GM19455 (cell line): ENCODE results near the gene CD52.
"Not testable (repeated sequence)": the region's sequence is repeated elsewhere in the genome, so short reads cannot be mapped to it uniquely, and the experiment has no call there.

Experiments
- ATAC-seq: cut with Tn5 transposase; IDR thresholded peaks from one replicate; pipeline ENCODE4 v1.9.1; 2021; ENCODE audit not compliant: unreplicated experiment

Gene CD52

DNA sequence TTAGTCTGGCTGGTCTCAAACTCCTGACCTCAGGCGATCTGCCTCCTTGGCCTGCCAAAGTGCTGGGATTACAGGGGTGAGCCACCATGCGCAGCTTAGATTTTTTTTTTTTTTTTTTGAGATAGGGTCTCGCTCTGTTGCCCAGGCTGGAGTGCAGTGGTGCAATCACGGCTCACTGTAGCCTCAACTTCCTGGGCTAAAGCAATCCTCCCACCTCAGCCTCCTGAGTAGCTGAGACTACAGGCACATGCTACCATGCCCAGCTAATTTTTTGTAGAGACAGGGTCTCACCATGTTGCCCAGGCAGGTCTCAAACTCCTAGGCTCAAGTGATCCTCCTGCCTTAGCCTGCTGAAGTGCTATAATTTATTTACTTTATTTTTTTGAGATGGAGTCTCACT lies 11.6 kb downstream of the CD52 start:
- not testable (repeated sequence) for ATAC-seq

DNA sequence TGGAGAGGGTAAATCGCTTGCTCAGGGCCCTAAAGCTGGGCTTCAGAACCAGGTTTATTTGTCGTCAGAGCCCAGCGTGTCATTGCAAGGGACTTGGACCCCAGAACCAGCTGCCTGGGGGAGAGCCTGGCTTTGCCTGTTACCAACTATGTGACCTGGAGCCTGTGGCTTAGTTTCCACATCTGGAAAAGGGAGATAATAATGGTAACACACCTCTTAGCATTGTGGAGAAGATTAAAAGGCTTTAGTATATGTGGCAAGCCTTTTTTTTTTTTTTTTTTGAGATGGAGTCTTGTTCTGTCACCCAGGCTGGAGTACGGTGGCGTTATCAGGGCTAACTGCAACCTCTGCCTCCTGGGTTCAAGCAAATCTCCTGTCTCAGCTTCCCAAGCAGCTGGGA lies 12.5 kb downstream of the CD52 start:
- no peak for ATAC-seq

DNA sequence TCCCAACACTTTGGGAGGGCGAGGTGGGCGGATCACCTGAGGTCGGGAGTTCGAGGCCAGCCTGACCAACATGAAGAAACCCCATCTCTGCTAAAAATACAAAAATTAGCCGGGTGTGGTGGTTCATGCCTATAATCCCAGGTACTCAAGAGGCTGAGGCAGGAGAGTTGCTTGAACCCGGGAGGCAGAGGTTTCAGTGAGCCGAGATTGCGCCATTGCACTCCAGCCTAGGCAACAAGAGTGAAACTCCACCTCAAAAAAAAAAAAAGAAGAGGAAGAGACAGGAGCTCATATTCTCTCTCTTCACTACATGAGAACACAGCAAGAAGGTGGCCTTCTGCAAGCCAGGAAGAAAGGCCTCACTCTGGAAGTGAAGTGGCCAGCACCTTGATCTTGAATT lies 15.6 kb downstream of the CD52 start:
- ATAC-seq, result not testable (repeated sequence)

DNA sequence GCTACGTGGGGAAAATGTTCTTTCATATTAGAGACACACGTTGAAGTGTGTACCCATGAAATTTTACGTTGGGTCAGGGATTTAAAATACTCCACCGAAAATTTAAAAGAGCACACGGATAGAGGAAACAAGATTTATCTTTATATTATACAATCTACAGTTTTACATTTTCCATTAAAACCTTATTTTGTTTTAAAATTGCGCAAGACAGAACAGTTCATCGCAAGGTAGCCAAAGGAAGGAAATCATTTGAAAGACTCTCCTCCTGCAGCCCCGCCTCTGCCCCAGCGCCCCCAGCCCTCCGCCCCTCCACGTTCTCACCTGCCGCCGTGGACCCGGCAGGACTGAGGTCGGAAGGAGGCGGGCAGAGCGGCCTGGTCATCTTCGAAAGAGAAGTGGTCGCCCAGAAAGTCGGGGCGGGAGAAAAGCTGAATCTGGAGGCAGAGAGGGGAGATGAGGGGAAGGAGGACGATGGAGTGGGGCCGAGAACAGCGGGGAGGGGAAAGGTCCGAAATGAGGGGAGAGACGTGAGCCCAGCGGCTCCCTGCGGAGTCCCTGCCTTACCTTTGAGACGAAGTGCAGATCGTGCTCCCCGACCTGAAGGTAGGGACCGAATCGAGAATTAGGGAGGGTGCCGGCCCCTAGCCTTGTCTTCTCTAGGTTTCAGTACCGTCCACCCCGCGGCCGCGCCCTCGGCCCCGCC lies 18.2 kb downstream of the CD52 start:
- no peak for ATAC-seq

DNA sequence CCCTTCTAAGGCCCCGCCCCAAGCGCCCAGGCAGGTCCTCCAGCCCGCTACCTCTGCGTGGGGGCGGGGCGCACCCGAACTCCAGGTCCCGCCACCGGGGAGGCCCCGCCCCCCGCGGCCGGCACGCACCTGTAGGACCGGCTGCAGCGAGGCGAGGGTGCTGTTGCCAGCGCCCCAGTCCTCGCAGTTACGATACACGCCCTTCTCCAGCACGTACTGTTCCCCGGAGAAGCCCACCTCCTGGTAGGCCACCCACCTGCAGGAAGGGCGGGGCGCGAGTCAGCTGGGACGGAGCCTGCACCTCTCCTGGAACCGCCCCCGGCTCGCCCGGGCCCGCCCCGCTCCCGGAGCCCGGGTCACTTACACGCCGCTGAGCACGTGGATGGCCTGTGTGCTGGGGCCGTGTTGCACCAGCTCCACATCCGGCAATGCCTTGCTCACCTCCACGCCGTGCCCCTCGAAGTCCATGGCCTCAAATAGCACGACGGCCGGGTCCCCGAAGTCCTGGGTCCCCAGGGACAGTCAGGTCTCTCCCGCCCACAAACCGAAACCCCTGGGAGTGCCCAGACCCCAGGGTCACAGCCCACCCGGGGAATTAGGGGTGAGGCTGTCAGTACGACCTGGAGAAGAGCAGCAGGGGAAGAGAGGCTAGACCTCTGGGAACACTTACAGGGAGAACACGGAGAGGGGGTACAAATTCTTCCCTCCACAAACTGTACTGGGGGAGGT lies 18.9 kb downstream of the CD52 start:
- ATAC-seq, result peak; percentile 64

DNA sequence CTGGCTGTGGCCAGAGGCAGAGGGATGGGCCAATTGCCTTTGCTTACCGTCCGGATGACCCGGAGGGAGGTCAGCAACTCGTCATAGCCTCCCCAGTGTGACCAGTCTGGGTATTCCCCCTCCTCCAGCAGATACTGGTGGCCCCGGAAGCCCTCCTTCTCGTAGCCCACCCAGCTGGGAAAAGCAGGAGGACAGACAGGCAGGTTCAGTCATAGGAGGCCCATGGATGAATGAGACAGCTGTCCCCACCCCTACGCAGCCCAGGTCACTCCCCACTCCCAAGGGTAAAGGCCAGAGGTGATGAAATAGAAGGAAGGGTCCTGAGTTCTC lies 19.4 kb downstream of the CD52 start:
- ATAC-seq, result no peak

DNA sequence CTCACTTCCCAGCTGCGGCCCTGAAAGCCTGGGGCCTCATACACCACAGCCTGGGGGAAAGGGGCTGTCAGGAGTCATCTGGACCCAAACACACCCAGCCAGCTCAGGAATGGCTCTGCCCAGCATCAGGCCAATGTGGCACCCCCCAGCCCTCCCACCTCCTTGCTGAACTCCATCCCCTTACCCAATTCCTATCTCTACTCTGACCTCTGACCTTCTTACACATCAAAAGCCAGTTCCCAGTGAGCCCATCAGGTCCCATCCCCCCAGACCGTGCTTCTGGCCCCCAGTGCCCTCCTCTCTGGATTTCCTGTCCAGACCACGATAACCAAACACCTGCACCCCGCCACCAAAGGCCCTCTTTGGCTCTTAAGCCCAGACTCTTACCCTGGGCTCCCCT lies 19.9 kb downstream of the CD52 start:
- no peak for ATAC-seq

DNA sequence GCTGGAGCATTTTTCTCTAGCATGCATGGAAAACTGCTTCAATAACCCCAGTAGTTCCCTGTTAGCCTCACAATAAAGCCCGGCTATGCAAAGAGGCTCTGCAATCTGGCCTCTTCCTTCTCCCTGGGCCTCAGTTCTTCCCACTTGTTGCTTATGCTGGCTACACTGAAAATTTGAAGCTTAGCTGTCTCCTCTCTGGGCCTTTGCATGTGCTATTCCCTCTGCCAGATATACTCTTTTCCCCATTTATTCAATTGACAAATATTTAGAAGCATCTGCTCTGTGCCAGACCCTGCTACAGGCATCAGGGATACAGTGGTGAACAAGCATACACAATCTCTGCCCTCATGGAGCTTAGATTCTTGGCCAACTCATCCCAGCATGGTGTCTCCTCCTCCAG lies 20.9 kb downstream of the CD52 start:
- no peak for ATAC-seq

DNA sequence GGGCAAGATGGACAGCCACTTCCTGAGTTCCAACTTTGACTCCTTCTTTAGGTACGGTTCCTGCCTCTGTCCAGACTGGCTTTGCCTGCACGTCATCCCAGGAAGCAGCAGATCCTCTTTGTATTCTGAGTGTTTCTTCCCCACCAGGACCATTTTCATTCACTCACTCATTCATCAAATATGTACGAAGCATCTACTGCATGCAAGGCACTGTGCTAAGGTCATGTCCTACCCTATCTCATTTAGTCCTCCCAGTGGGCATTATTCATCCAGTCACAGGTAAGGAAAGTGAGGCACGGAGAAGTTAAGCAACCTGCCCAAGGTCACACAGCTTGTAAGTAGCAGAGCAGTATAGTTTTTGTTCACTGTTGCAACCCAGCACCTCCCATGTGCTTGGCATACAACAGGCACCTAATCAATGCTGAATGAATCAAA lies 22.3 kb downstream of the CD52 start:
- no peak for ATAC-seq

DNA sequence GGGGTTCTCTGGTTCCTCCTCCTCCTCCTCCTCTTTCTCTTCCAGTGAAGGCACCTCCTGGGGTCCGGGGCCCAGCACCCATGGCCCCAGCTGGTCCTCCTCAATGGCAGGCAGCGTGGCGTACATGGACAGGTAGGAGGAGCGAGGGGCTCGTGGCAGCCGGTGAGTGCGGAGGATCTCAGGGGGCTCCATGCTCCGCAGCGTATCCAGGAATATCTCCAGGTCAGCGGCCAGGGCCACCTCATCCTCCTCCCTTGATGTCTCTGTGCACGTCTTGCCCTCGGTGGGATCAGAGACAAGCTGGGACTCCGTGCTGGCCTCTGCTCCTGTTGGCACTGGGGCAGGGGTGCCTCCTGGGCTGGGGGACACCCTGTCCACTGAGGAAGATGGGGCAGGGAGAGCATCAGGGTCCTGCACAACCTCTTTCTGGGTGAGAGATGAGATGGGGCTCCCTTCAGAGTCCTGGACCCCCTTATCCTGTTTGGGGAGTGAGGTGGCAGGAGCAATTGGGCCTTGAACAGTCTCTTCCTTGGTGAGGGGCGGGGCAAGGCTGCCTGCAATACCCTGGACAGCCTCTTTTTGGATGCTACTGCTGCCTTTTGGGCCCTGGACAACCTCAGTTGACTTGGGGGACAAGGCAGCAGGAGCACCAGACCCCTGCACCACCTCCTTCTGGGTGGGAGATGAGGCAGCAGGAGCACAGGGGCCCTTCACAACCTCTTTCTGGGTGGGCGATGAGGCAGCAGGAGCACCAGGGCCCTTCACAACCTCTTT lies 26.6 kb downstream of the CD52 start:
- ATAC-seq, result no peak

DNA sequence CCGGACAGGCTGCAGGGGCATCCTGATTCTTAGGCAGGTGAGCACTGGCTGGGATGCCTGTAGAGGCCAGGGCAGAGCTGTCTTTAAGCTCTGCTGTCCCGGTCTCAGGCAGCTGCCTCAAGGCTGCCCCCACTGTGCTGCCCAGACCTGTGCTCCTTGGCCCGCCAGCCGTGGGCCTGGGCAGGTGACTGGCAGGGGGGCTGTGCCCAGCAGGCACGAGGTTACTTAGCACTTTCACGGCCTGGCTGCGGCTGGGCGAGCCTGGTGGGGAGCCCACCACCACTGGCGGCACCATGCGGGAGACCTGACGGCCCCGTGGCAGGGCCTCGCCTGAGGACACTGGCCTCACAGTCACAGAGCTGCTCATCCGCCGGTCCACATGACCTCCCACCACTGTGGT lies 28.0 kb downstream of the CD52 start:
- ATAC-seq, result no peak

DNA sequence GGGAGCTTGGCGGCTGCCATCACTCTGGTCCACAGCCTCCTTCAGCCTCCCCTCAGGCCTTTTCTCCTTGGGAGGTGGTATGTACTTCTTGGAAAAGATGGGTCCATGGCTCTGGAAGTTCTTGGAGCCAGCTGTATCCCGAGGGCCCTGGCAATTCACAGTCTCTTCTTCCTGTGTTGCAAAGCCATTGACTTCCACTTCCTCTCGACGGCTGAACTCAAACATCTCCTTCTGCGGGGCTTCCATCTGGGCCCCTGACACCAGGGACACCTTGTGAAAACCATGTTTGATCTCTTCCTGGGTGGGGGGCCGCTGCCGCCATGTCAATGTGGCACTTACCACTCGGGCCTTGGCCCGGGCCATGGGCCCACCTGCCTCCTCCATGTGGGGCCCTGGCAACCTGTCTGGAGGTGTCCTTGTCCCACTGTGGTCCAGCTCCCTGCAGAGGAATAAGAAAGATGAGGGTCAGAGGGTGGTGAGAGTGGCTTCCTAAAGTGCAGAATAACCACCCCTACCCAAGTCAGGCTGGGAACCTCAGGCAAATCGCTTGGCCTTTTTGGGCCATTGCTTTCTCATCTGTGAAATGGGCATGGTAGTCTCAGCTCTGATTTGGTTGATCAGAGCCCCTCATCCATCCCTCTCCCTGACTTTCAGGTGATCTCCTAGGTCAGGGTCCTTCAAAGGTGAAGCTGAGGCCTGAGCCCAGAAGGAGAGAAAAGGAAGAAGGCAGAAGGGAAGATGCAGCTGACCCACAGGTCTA lies 28.7 kb downstream of the CD52 start:
- ATAC-seq, result no peak

DNA sequence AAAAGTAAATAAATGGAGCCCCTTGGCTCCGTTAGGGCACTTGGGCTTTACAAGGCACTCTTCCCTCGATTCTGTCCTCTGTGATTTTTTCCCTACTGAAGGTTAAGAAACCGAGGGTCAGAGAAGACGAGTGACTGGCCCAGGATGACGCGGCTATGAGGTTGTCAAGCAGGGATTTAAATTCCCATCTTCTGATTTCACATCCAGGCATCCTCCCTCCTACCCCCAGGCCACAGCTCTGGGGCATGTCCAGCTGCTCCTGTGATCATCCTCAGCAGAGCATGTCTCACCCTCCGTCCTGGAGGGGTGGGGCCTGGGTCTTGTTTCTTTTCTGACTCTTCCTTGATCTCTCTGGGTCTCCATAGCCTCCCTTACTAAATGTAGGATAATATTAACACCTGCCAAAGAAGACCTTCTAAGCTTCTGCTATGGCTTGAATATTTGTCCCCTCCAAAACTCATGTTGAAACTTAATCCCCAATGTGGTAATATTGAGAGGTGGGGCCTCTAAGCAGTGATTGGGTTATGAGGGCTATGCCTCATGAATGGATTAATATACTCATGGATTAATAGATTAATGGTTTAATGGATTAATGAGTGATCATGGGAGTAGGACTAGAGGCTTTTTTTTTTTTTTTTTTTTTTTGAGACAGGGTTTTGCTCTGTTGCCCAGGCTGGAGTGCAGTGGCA lies 31.6 kb downstream of the CD52 start:
- ATAC-seq, result no peak

DNA sequence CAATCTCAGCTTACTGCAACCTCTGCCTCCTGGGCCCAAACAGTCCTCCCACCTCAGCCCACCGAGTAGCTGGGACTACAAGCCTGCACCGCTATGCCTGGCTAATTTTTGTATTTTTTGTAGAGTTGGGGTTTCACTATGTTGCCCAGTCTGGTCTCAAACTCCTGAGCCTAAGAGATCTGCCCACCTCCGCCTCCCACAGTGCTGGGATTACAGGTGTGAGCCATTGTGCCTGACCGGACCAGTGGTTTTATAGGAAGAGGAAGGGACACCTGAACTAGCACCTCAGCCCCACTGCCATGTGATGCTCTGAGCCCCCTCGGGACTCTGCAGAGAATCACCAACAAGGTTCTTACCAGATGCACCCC lies 32.1 kb downstream of the CD52 start:
- ATAC-seq, result no peak

DNA sequence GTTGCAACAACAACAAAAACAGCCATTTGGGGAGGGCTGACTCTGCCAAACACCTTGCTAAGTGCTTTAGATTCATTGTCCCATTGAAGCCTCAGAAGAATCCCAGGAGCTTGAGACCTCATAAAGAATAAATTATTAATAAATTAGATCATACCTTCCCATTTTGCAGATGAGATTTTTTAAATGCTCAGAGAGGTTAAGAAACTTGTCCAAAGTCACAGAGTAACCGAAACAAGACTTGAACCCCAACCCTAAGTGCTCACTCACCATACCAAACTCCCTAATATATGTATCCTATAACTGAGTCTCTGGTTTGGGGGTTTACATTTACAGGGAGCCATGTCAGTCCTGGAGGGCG lies 32.6 kb downstream of the CD52 start:
- no peak for ATAC-seq

DNA sequence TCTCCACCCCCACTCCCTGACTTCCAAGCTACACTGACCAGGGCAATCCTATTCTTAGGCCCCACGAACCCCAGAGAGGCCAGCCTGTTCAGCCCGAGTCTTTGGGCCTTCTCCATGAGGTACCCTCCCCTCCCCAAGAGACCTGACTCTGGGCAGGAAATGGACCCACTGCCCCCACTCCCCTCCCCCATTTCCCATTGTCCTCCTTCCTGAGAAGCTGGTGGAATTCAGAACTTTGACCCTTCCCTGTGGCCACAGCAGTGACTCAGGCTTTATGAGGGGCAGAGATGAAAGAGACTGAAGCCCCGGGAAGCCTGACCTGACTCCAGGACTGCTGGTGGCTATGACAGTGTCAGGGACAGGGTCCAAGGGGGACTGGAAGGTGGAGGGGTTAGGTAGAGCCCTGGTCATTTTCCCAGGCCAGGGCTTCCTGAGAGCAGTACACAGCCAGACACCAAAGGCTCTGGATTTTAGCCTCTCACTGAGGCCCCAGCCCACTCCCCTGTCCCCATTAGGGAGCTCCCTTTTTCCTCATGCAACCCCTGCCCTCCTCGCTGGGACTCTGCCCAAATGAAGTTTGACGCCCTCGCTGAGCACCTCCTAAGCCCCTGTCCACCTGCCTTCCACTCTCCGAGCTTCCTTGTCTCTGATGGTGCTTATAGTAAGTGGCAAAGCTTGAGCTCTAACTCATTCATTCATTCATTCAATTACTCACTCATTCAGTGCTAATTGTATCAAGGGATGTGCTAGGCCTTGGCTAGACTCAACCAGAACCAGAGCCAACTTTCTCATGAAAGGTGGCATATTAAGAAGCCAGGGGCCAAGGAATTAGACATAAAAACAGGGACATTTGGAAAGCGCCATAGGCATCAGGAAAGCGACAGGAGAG lies 33.2 kb downstream of the CD52 start:
- ATAC-seq, result no peak

DNA sequence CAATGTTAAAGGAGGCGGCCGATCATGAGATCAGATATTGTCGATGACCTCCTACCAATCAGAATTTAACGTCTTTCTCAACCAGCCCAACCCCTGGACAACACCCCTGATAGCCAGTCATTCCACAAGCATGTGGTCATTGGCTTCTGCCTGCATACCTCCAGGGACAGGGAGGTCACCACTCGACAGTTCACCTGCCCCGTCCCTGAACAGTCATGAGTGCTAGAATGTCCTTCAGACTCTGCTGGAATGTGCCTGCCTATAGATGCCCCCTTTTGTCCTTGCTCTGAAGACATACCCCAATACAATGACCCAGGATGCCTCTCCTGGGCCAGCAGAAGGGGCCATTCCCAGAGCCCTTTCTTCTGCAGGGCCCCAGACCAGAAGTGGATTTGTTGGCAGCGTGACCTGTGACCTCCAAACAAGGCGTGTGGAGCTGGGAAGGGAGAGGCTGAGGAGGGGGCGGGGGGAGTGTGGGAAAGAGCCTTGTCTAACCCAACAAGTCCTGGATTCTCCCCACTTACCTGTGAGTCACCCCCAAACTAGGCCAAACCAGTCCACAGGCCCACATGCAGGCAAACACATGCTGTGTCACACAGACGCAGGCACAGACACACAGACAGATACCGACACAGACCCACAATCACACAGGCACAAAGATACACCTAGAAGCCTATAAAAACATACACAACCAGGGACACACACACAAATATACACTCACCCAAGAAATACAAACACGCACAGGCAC lies 34.0 kb downstream of the CD52 start:
- ATAC-seq, result no peak

DNA sequence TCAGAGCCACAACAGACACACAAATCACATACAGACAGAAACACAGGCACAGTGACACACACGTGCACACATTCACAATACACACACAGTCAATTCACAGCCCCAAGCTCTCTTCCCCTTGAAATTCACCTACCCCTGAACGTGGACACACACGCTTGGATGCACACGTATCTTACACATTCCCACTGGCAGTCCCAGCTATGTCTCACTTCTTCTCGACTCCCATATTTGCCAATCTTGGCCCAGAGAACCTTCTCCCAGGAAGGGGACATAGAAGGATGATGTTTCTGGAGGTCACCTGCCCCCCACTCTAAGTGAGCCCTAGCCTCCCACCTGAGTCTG lies 34.6 kb downstream of the CD52 start:
- ATAC-seq, result no peak

DNA sequence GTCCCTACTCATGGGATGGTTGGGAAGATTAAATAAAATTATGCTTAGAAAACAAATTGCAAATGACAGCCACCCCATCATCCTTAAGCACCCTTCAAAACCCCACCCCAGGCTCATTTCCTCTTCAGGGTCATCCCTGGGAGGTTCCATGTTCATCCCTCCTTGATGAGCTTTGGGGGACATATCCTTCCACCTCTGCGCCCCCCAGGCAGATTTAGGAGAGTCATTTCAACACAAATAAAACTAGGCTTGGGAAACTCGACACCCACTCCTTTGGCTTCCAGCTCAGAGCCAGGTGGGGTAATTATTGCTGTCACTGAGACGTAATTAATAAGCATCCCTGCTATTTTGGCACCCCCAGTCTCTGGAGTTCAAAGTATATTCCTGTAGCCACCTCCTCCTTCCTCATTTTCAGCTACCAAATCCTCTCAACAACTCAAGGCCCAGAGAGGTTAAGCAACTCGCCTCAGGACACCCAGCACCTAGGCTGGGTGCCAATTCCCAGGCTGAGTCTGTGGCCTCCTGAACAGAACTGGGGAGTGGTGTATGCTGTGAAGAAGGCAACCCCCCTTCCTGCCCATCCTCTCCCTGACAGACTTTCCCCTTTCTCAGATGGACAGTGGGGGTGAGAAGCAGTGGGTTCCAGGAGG lies 35.6 kb downstream of the CD52 start:
- no peak for ATAC-seq
